Measurements from ENCODE around the gene VPS54.
A peak's percentile ranks its signal among the peaks of the same experiment; 100 is the strongest.

VPS54 gene

DNA sequence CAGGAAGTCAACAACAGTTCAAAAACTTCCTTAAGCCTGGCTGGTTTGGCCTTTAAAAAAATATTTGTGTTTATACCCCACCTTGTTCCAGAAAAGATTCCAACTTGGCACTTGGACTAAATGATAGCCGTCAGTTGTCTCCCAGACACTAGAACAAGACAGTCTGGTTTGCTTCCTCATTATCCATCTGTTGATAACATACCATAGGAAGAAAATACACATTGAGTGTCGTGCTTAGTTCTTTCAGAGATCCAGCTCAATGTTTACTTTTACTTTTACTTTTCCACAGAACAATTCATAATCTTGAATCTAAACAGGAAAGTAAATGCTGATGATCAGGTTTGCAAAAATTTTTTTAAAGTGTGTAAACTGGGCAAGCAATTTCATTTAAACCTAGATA lies 2.4 kb upstream of the VPS54 start:
- peak overlapping the region; percentile 9 for H3K4me3 ChIP-seq (replicated peaks; ENCODE audit: low read depth, low read length)
- DNase-seq (ENCODE audit: low read depth) = peak; percentile 14
- TF ChIP-seq, protein P1, sequence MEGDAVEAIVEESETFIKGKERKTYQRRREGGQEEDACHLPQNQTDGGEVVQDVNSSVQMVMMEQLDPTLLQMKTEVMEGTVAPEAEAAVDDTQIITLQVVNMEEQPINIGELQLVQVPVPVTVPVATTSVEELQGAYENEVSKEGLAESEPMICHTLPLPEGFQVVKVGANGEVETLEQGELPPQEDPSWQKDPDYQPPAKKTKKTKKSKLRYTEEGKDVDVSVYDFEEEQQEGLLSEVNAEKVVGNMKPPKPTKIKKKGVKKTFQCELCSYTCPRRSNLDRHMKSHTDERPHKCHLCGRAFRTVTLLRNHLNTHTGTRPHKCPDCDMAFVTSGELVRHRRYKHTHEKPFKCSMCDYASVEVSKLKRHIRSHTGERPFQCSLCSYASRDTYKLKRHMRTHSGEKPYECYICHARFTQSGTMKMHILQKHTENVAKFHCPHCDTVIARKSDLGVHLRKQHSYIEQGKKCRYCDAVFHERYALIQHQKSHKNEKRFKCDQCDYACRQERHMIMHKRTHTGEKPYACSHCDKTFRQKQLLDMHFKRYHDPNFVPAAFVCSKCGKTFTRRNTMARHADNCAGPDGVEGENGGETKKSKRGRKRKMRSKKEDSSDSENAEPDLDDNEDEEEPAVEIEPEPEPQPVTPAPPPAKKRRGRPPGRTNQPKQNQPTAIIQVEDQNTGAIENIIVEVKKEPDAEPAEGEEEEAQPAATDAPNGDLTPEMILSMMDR (IDR thresholded peaks at IDR 0.05; ENCODE audit: low read length, missing control alignments) = no peak

DNA sequence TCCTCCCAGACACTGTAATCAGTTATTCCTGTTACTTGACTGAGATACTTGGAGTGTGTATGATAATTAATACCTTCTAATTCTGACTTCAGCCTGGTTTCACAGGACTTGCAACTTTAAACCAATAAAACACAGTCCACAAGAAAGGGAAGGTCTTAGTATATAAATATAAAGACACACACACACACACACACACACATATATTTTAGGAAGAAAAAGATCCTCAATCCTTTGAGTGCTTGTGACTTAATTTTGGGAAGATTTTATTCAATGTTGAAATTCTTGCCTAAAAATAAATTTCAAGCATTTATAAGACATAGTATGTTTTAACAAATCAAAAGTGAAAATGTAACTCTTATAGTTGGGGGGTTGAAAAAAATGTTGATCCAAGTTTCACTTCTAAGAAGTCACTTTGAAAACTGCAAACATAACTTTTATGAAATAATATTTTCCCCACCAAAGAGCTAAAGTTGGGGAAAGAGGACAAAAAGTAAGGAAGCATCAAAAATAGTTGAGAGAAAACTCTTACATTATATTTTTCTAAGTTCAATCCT lies 824 bp upstream of the VPS54 start:
- TF ChIP-seq, protein P1 (IDR thresholded peaks at IDR 0.05; ENCODE audit: low read length, missing control alignments) = no peak
- peak overlapping the region; percentile 79 for H3K4me3 ChIP-seq (replicated peaks; ENCODE audit: low read depth, low read length)
- DNase-seq (ENCODE audit: low read depth) = no peak

DNA sequence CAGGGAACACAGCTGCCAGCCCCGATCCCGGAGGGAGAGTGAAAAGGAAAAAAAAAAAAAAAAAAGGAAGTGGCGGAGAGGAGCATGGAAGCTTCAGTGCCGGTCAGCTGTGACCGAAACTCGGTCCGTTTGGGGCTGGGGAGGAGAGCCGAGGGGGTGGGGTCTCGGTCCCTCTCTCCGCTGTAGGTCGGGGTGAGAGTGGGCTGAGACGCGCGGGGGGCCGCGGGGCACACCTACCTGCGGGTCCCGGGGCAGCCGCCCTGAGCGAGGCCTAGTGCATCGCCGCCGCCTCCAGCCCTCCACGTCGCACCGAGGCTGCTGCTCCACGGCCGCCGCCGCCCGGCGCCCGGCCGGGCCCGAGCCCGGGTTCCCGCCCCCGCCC lies 536 bp downstream of the VPS54 start:
- TF ChIP-seq, protein P1 (IDR thresholded peaks at IDR 0.05; ENCODE audit: low read length, missing control alignments) = no peak
- H3K4me3 ChIP-seq (replicated peaks; ENCODE audit: low read depth, low read length) = peak overlapping the region; percentile 79
- DNase-seq (ENCODE audit: low read depth) = peak; percentile 46

DNA sequence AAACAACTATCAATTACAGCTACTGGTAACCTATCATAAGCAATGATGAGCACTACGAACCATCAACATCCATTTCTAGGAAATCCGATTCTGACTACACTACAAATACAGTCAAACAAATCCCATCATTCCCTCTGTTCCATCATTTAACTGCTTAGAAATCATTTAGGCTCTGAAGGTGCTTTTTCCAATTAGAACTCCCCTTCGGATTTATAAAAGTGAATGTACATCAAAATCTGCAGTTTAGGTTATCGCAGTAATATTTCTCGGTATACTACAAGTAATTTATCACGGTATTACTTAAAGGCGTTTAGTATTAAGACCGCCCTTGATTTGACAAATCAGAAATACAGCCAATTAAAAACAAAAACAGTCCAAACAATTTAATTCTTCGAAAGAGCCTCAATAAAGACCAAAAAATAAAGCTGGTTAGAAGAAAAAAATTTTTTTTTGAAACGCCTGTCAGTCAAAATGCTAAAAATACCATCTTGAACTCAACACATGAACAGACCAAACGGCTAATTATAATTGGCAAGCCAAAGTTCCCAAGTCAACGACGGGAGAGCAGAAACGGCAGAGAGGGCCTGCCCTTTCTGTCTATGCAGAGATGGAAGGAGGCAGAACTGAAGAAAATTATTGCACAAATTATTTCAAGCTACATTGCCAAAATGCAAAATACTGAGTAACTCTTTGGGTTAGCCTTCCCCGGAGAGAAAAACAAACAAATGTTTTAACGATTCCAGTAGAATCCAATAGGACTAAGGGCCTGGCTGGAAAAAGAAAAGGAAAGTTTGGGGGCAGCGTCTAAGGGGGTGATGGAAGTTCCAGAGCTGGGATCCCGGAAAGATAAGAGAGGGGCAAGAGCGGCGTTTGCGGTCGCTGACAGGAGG lies 1.2 kb downstream of the VPS54 start:
- TF ChIP-seq, protein P1 (IDR thresholded peaks at IDR 0.05; ENCODE audit: low read length, missing control alignments) = no peak
- peak; percentile 47 for DNase-seq (ENCODE audit: low read depth)
- H3K4me3 ChIP-seq (replicated peaks; ENCODE audit: low read depth, low read length) = peak overlapping the region; percentile 79

DNA sequence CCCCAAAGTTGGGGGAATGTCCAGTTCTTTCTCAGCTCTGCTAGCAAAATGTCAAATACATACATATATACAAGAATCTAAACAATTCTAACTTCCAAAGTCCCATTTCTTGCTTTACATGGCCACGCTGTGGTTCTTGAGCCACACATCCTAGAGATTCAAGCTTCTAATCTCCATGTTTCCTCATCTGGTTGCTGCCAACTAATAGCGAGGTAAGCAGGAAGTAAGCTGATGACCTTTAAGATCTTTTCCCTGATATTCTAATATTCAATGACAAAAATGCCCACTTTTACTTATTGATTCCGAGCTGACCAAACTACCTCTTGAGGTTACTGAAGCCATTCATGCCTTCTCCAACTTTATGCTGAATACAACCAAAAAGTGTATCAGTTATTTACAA lies 3.3 kb downstream of the VPS54 start:
- DNase-seq (ENCODE audit: low read depth) = no peak
- no peak overlapping the region for H3K4me3 ChIP-seq (replicated peaks; ENCODE audit: low read depth, low read length)
- TF ChIP-seq, protein P1 (IDR thresholded peaks at IDR 0.05; ENCODE audit: low read length, missing control alignments) = no peak

DNA sequence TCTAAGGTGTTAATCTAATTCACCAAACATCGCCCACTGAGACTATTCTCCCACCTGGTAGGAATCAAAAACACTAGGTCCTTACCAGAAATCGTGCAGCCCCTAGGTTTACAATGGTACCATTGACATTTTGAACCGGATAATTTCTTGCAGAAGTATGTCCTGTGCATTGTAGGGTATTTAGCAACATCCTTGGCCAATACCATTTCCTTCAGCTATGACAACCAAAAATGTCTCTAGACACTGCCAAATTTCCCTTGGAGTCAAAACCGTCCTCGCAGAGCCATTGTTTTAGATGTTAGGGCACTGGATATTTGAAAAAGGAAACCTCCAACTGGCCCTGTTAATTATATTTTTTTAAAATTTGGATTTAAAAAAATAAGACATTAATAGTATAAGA lies 3.8 kb downstream of the VPS54 start:
- no peak overlapping the region for H3K4me3 ChIP-seq (replicated peaks; ENCODE audit: low read depth, low read length)
- DNase-seq (ENCODE audit: low read depth) = peak; percentile 57
- TF ChIP-seq, protein P1 (IDR thresholded peaks at IDR 0.05; ENCODE audit: low read length, missing control alignments) = no peak
